Stimulated activated CD4-positive, alpha-beta T cell treated with anti-CD3 and anti-CD28 coated beads, Interleukin-12 subunit alpha, Interleukin-12 subunit beta, amount 100 ng/mL, for 24 hours (primary cell): ENCODE data around the gene INO80.

ENCODE experiments used
- DNase-seq, 2 experiments: peaks; one replicate each; pipeline ENCODE4 v3.0.0-alpha.2; 2020; ENCODE audit warnings: low read depth in 2 of 2

The INO80 gene

DNA sequence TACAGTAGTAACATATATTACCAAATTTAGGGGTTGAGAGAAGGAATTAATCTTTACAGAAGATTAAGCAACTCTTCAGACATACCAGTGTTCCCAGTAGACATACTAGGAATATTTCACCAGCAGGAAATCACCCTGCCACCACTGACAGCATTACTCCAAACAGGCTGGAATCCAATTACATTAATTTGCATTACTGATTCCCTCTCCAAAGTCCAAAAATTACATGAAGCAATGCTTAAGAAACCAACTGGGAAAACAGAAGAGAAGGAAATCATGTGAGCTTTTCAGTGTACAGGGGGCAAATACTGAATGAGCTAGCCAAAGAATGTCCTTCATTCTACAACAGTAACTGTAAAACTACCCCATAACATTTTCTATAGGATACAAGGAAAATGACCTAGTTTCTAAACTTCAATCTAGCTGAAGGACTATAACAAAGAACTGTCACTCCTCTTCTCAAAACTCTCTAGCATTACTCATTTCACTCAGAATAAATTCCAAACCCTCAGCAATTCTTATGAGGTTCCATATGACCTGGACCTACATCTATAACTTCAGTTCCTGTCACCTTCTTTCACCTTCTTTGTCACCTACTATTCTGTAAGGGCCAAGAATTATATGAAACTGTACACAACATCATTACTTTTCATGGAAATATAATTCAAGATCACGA is 72.7 kb downstream of the INO80 start:
- no peak for DNase-seq

- no peak for DNase-seq
These were observed 73.2 kb downstream of the INO80 start for GRCh38 chr15:41042851-41043250.

DNA sequence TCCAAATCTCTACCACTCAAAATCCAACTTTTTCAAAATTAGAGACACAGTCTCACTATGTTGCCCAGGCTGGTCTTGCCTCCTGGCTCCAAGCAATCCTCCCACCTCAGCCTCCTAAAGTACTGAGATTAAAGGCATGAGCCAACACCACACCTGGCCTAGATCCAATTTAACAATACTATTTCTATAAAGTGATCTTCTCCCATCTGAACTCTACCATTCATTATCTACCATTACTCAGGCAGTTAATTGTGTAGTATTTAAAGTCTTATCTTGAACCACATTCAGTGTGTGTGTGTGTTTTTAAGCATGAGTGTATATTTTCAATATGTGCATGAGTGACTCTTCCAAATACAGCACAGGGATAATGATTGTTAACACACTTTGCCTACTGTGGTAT is 77.0 kb downstream of the INO80 start:
- DNase-seq: no peak

DNA sequence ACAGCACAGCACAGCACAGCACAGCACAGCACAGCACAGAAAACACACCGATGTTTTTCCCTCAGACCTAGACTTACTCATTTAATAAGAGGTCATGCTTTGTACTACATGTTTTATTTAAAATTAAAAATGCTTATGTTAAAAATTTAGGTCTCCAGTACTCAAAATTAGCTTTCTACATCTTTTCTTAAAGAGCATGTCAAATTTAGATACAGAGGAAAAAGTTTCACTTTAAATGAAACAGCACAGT is 84.1 kb downstream of the INO80 start:
- DNase-seq: no peak

- DNase-seq: no peak
These were observed 84.6 kb downstream of the INO80 start for GRCh38 chr15:41031232-41032078.

DNA sequence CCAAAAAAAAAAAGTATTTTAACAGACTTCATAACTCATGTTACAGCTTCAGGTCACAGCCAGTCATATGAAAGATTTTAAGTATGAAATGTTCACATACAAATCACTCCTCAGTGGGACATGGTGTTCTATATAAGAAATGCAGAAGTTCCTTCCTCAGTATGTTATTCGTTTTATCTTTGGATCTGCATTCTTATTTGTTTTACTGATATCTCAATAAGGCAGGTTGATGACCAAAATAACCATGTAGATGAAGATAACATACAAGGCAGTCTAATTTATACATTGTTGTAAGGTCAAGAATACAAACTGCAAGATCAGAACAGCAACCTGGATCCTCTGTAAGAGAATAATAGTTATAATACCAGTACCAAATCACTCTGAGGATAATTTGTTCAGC is 87.2 kb downstream of the INO80 start:
- no peak for DNase-seq

DNA sequence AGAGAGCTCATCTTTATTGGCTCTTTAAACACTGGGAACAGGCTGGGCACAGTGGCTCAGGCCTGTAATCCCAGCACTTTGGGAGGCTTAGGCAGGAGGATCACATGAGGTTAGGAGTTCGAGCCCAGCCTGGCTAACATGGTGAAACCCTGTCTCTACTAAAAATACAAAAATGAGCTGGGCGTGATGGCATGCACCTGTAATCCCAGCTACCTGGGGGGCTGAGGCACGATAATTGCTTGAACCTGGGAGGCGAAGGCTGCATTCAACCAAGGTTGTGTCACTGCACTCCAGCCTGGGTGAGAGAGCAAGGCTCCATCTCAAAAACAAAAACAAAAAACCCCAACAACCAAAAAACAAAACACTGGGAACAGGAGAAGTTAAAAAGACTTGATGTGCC is 90.7 kb downstream of the INO80 start:
- no peak for DNase-seq

DNA sequence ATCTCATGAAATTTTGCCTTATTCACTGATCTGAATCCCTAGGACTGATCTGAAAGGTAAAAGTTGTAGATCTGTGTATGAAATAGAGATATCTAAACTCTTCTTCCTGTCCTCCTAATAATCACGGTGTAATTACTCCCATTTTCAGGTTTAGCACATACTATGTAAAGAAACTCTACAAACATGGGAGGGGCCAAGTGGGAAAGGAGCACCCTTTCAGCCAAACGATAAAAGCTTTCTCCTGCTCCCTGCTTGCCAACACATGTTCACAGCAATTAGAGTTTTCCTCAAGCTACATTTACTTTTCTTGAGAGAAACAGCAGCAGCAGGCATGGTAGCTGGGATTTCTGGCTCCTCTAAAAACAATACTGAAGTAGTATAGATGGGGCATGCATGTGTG is 91.2 kb downstream of the INO80 start:
- no peak for DNase-seq

- no peak for DNase-seq
These were observed 91.9 kb downstream of the INO80 start for GRCh38 chr15:41024131-41024530.

GRCh38 chr15:41022487-41023090 is 93.5 kb downstream of the INO80 start:
- no peak for DNase-seq

- DNase-seq: no peak
These were observed 95.3 kb downstream of the INO80 start for GRCh38 chr15:41020829-41021228.

- DNase-seq: no peak
These were observed 95.8 kb downstream of the INO80 start for GRCh38 chr15:41020311-41020710.

DNA sequence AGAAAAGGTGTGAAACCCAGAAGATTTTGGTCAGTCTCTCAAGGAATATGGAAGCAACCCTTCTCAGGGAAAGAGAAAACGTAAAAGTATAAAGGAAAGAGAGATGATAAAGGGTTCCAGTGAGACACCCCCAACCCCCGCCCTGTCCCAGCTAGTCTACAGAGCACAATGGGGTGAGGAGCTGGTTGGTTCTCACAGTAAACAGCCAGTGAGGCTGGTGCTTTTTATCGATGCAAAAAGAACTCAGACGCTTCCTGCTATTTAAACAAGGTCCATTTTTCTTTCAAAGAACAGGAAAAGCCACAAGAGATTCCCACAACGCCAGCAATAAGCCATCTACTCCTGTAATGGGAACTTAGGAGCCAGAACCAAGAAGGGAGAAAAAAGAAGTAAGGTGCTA is 96.9 kb downstream of the INO80 start:
- no peak for DNase-seq

- no peak for DNase-seq
These were observed 97.5 kb downstream of the INO80 start for GRCh38 chr15:41018534-41018933.

- no peak for DNase-seq
These were observed 98.9 kb downstream of the INO80 start for GRCh38 chr15:41017066-41017735.

DNA sequence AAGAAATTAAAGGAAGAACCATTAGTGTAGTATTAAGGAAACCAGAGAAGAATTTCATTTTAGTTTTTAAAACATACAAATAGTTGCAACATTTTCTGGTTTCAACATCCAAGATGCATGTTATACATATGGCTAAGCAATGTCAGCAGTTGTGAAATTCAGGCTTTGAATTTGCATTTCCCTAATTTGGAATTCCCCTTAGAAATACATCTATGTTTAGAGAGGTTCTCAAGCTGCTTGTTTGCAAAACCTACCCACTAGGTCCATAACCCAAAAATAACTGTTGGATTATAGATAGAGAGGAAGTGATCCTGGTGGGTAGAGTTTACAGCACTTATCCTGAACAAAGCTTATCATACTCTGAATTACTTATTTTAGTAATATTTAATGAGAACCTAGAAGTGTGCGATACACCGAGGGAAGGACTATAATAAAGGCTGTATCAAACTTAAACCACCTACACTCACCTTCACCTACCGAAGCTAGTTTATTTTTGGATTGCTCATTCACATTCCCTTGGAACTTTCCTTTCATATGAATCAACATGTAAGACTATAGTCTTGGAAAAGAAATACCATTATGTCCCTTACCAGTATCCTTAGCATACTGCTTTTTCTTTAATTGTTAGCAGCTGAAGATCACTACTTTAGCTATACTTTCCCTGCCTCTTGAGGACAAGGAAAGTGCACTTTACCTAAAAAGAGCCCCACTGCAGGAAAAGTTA is 102.2 kb downstream of the INO80 start:
- DNase-seq: no peak

GRCh38 chr15:41011055-41011815 is 104.8 kb downstream of the INO80 start:
- DNase-seq: no peak

- no peak for DNase-seq
These were observed 105.7 kb downstream of the INO80 start for GRCh38 chr15:41010345-41010744.

GRCh38 chr15:41006479-41006878 is 109.6 kb downstream of the INO80 start:
- no peak for DNase-seq

DNA sequence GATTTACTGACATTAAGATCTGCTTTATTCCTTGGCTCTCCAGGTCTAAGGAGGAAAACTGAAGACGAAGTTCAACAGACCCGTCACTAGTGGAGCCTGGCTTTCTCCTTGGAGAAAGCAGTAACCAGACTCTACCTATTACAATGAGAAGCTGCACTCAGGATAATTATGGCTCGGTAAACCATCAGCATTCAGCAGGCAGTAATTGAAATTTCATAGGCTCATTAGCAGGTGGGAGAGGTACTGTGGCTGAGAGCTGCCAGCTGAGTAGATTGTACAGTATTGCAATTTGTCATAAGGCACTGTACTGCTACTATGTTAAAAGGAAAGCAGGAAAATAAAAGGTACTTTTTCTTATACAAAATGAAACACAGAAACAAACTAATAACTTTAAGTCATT is 111.6 kb downstream of the INO80 start:
- no peak for DNase-seq

GRCh38 chr15:41001524-41002214 is 114.4 kb downstream of the INO80 start:
- no peak for DNase-seq
